HG03354 (cell line): ENCODE data around the gene NAPB.
A peak's percentile ranks its signal among the peaks of the same experiment; 100 is the strongest.
"Not testable (repeated sequence)": the region's sequence is repeated elsewhere in the genome, so short reads cannot be mapped to it uniquely, and the experiment has no call there.

Source experiments
- ATAC-seq: cut with Tn5 transposase; IDR thresholded peaks from one replicate; pipeline ENCODE4 v1.9.1; 2021; ENCODE audit warnings: mild to moderate bottlenecking; ENCODE audit not compliant: unreplicated experiment, poor library complexity, severe bottlenecking

The NAPB gene

DNA sequence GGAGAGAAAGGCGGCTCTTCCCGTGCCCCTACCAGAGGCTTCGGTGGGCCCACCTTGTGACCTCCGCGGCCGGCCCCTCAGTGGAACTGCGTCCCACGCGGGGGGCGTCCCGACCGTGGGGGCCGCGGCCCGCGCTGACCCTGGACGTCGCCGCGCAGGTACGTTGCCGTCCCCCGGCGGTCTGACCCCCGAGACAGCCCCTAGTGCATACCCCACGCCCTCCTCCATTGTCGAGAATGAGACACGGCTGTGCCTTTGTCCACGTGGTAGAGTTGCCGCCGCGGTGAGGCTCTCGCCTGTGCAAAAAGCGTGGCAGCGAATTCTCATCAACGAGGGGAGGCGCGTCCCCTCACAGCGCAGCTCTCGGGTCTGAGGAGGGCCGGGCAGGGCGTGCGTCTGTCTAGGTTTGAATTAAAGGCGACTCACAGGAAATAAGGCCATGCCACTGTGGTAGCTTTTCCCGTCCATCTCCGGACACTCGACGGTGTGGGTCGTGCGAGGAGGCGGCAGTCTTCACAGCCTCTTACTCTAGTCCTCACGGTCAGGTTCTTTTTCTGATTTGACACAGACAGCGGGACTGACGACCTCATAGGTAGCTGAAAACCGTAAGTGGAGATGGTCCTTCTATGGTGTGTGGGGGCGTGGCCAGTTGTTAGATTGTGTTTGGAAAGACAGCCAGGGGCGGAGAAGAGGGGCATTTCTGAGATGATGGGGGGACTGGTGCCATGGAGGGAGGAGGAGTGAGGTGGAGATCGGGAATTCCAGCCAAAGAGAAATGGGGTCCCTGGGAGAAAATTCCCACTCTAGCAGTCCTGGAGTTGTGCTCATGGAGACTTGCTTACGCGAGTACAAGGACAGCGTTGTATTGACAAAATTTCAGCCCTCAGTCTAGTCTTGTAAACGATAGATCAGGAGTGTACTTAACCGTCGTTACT, 70.1 kb downstream of the NAPB start:
- peak; percentile 37 for ATAC-seq

DNA sequence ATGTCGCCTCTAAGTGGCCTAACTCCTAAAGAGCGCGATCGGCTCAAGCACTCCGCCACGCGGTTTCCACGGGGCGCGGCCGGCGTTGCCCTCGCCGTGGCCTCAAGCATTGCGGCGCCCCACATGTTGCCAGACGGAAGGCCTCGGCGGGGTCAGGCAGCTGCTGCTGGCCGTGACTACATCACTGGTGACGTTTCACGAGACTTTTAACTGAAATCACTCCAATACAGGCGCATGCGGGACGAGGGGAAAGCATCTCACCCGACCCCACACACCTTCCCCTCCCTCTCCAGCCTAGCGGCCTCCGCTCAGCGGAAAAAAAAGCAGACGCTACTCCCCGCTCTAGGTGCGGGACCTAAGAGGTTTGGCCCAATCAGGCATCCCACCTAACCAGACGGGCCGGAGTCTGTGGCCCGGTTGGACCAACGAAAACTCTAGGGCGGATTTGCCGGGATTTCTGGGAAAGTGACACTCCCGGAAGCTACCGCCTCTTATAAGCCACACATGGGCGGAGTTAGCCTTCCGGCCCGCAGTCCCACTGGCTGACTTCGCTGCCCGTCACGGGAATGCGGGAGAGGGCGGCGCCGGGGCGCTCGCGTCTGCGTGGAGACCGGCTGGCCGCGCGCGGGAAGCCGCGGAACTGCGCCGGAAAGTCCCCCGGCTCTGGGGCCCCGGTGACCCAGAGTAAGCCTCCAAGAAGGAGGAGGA, 70.9 kb downstream of the NAPB start, which contains the start of gene NXT1:
Gene NXT1 (plus strand): TSS at position 596 of the 708 bp plus-strand sequence. CDS start 3,251 bp downstream, outside the sequence.
- ATAC-seq: peak; percentile 86

DNA sequence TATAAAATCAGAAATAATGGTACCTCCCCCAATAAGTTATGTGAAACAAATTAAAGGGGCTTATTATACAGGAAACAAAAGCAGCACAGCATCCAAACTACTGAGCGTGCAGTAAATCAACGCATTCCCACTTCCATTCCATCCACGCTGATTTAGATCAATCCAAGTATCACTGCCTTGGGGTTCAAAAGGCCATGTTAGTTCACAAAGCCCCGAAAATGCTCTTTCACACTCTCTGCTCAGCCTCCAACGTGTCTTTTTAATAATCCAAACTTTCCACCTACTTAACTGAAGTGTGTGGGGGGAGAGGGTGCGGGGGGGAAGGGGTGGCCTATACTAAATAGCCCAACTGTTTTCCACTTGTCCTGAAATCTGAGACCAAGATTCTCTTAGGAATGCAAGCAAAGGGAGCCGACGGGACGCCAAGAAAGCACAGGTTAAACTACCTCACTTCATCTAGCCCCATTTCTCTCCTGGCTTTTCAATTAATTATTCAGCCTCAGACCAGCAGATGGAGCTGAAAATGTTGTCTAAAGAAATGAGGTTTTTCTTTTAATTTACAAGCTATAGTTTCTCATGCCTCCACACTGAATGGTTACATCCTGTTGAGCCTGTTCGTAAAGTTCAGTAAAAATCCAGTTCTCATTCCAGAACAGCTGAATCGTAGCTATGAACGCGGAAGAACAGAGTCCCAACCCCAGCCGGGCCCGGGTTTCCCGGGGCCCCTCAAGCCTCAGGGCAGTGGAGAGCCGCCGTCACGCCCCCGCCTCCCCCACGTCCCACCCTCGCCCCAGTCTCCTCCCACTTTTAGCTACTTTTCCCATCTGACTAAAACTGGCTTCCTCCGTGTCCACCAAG, 71.7 kb downstream of the NAPB start:
- ATAC-seq: peak; percentile 38

DNA sequence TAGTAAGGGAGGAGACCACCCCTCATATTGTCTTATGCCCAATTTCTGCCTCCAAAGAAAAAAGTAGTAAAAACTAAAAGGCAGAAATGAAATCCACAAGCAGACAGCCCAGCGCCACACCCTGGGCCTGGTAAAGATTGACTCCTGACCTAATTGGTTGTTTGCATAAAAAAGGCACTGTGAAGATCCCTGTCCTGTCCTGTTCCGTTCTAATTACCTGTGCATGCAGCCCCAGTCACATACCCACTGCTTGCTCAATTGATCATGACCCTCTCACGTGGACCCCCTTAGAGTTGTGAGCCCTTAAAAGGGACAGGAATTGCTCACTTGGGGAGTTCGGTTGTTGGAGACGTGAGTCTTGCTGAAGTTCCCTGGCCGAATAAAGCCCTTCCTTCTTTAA, 72.8 kb downstream of the NAPB start:
- not testable (repeated sequence) for ATAC-seq

GRCh38 chr20:23347791-23348190, 73.5 kb downstream of the NAPB start:
- no peak for ATAC-seq

DNA sequence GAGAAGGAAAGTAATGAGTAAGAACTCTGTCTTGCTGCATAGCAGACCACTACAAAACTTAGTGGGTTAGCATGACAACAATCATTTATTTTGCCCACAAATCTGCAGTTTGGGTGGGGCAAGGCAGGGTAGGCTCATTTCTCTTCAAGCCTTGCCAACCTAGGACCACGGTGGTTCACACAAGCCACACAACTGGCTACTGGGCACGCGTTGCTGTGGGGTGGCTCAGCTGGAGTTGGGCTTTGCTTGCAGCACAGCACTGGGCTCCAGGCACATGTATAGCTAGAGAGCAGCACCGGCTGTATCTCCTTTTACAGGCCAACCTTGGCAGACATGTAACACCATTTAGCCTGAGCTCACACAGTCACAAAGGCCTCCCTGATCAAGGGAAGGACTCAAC, 75.3 kb downstream of the NAPB start:
- no peak for ATAC-seq

DNA sequence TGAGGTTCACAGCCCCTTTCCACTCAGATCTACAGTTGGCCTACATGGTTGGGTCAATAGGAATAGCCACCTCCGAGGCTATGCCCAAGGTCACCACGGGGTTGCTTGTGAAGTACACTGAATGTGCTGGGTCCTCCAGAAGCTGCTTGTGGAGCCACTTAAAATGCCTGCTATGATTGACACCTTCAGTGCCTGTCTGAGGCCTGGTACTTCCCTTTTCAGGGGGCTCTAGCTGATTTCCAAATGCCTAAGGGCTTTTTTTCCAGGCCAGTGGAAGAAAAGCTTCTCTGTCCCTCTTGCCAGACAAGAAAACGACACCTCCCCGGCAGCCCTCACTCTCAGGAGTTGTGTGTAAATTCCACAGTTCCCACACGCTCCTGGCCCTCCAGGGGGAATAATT, 77.0 kb downstream of the NAPB start:
- no peak for ATAC-seq

DNA sequence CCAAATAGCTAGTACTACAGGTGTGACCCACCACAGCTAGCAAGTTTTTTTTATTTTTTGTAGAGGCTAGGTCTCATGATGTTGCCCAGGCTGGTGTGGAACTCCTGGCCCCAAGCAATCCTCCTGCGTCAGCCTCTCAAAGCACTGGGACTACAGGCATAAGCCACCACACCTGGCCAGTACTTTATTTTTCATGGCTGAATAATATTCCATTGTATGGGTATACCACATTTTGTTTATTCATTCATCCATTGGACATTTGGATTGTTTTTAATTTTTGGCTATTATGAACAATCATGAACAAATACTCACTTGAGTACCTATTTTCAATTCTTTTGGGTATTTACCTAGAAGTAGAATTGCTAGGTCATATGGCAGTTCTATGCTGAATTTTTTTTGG, 77.7 kb downstream of the NAPB start:
- no peak for ATAC-seq

- no peak for ATAC-seq
Measured at GRCh38 chr20:23341073-23341472, 80.2 kb downstream of the NAPB start.

GRCh38 chr20:23340524-23340923, 80.8 kb downstream of the NAPB start:
- ATAC-seq: no peak

DNA sequence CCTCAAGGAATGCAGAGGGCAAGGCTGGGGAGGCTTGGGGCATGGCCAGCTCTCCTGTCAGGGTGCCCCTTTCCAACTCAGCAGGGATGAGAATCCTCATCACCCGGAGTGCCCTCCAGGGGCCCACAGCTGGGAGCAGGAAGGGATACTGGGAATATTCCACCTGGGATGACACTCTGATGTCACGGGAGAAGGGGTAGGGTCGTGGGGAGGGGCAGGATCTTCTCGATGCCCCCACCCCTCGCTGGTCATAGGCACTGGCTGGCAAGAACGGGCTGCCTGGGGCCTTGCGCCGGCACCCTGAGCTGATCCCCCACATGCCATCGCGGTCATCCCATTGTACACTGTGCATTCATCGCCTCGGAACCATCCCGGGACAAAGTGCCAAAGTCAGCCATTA, 81.3 kb downstream of the NAPB start:
- no peak for ATAC-seq

DNA sequence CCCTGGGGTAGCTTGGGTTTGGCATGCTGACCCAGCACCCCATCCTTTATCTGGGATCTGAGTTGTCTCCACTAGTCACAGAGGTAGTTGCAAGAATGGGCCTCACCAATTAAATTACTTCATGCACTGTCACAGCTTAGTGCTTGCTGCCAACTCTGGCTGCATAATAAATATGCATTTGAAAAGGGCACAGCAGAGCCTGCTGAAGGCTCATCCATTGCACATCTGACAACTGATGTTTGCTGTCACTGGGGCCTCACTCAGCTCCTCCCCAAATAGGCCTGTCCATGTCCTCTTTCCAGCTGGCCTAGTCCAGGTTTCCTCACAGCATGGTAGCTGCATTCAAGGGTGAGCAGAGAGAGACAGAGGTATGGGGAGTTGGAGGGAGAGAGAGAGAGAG, 84.0 kb downstream of the NAPB start:
- no peak for ATAC-seq

- ATAC-seq: no peak
Measured at GRCh38 chr20:23336476-23336875, 84.8 kb downstream of the NAPB start.

DNA sequence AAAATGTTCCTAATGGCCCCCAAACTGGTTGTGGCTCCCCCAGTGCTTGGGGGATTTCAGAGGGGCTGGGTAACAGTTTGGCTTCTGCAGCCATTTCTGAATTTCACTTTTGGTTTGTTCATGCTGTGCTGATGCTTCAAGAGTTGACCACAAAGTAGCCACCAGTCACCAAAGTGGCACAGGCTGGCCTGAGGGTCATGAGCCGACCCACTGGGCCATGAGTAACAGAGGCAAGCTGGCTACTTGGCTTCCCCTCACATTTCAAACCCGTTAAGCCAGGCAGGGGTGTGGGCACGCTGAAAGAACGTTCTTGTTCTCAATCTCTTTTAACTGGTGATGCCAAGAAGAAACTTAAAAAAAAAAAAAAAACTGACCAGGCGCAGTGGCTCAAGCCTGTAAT, 85.8 kb downstream of the NAPB start:
- ATAC-seq: no peak

DNA sequence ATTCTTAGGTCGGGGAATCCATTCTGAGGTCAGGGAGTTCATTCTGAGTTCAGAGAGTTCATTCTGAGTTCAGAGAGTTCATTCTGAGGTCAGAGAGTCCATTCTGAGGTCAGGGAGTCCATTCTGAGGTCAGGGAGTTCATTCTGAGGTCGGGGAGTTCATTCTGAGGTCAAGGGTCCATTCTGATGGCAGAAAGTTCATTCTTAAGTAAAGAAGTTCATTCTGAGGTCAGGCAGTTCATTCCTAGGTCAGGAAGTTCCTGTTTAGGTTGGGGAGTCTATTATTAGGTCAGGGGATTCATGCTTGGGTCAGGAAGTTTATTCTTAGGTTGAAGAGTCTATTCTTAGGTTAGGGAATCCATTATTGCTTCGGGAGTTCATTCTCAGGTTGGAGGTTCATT, 87.2 kb downstream of the NAPB start:
- ATAC-seq: no peak

- ATAC-seq: no peak
Measured at GRCh38 chr20:23332467-23332866, 88.8 kb downstream of the NAPB start.

GRCh38 chr20:23331450-23332350, 89.6 kb downstream of the NAPB start:
- no peak for ATAC-seq

- no peak for ATAC-seq
Measured at GRCh38 chr20:23327617-23328333, 93.5 kb downstream of the NAPB start.
